HG03108 (cell line): ENCODE results near the gene POTEB.
"Not testable (repeated sequence)": the region's sequence is repeated elsewhere in the genome, so short reads cannot be mapped to it uniquely, and the experiment has no call there.

Source experiments
- ATAC-seq: cut with Tn5 transposase; IDR thresholded peaks from one replicate; pipeline ENCODE4 v1.9.1; 2021; ENCODE audit warnings: moderate library complexity; ENCODE audit not compliant: unreplicated experiment

POTEB gene

GRCh38 chr15:21877635-21878034 lies at the start of gene POTEB:
Gene POTEB (minus strand): TSS chr15:21877735. CDS start chr15:21877246, 489 bp downstream.
- not testable (repeated sequence) for ATAC-seq

GRCh38 chr15:21890955-21891354 lies 13.4 kb upstream of the POTEB start:
- ATAC-seq, result not testable (repeated sequence)

- ATAC-seq, result not testable (repeated sequence)
Measured at GRCh38 chr15:21889542-21889941, 12.0 kb upstream of the POTEB start.

- not testable (repeated sequence) for ATAC-seq
Measured at GRCh38 chr15:21838831-21839230, 38.7 kb downstream of the POTEB start.
